DMS114 treated with DMSO at 0.1 percent for 48 hours (cell line): ENCODE data around the gene CAPG.
A peak's percentile ranks its signal among the peaks of the same experiment; 100 is the strongest.
"Not testable (repeated sequence)": the region's sequence is repeated elsewhere in the genome, so short reads cannot be mapped to it uniquely, and the experiment has no call there.

Experiments
- DNase-seq: peaks from one replicate; lab custom pipeline; 2025; ENCODE audit not compliant: unreplicated experiment; lab: John Stamatoyannopoulos, UW

CAPG gene

DNA sequence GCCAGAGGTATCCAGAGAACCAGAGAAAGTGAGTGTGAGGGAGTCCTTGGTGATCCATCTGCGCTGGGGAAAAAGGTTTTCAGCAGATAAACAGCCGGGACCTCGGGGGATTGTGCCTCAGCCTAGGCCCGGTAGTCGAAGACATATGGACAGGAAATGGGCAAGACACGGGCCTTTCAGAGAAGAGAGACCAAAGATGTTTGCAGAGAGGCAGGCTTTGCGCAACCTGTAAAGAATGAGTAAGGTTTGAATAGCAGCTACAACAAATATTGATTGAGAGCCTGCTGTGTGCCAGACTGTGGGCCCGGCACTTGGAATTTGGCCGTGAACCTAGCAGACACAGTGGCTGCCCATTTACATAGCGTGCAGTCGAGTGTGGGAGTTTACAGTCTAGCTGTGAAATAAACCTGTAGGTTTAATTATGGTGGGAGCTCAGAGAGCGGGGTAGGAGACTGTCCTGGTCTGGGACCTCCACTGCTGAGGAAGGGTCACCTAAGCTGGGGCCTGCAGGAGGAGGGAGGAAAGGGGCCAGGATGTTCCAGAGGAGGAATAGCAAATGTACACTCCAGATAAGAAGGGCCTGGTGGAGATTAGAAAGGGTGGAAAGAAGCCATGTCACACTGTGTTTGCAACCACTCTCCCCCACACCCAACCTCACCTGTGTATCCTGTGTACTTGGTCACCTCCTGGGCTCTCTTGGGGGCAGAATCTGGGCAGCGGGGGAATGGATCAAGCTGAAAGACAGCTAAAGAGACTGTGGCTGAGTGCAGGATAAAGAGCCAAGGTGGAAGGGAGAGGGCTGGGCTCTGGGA is 11.3 kb upstream of the CAPG start:
- no peak for DNase-seq

DNA sequence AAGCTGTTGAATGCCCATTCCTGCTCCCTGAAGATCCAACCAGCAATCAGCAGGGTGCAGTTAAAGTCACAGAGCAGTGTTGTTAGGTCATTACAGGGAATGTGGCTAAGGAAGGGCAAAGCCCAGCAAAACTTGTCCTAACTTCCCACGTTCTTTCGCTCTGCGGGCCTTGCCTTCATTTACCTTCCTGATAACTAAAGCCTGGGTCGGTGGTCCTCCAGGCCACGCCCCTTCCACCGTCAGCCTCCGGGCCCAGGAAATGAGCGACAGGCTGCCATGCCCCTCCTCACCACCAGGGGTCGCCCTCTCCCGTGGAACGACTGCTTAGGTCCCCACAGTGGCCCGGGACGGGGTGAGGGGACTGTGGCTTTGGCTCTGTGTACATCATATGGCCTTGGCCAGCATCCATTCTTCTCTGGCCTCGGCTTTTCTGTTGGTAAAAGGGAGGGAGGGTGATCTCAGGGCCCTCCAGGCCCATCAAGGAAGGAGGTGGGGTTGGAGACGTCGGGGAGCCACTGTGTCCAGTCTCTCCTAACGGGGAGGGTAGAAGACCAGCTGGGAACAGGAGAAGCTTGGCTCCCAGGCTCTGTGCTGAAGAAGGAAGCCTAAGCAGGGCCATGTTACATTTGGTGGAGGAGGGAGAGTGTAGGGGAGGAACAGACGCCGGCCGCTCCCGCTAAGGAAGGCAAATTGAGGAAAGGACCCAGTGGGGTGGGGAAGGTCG is 10.5 kb upstream of the CAPG start:
- DNase-seq = peak; percentile 75

DNA sequence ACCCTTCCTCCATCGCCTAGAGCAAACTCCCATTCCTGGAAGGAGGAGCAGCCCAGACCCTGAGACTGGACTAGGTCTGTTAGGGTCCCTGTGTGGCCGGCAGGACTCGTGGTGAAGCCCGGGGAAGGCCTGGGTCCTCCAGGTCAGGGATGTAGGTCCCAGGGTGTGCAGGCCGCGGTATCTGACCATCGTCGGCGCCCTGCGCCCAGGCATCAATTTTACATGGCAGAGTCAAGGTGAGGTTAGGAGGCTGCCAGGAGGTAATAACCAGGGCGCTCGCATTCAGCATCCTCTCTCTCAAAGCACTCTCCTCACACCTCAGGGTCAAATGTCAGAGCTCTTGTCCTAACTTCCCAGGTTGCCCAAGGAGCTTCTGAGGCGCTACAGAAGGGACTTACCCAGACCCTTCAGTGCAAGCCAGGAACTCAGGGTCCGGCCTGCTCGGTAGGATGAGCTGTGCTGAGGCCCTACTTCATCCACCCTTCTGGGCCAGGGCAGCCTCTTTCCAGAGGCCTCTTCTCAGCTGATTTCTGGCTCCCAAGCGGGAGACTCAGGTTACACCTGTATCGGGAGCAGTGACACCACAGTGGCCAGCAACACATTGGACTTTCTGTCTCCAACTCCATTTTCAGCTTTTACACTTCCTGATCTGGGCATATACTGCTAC is 9.0 kb upstream of the CAPG start:
- DNase-seq = no peak

DNA sequence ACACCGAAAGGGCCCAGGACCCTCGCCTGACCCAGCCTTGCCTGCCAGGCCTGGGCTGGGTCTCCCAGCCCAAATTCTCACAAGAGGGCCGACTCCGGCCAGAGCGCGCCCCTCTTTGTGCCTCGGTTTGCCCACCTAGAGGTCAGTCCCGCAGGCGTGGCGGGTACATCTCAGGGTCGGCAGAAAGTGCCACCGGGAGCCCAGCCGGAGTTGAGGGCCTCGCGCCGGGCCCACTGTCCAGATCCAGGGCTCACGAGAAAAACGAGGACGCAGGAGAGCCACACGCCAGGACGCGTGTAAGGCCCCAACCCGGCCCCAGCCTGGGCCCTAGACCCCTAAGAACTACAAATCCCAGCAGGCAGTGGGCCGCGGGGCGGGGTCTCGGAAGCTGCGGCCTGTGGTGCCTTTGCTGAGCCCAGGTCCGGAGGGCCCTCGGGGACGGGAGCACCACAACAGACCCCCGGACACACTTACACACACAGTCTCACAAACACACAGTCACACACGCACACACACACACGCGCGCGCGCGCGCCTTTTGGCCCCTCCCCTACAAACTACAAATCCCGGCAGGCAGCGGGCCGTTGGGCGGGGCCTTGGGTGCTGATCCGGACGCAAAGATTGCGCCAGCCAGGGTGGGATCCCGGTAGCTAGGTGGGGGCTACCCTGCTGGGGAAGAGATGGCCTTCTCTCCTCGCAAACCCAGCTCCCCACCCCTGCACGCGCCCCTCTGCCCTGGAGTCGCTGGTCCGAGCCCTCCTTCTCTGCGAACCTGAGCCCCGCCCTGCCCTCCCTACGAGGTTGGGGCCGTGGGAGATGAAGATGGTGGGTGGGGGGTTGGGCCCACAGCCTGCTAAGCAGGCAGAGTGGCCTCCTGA is 8.2 kb upstream of the CAPG start, which contains the start of gene SH2D6:
SH2D6 (plus strand) TSS at position 583 of the 877 bp plus-strand sequence. CDS start 10,752 bp downstream, outside the sequence.
- peak; percentile 97 for DNase-seq

DNA sequence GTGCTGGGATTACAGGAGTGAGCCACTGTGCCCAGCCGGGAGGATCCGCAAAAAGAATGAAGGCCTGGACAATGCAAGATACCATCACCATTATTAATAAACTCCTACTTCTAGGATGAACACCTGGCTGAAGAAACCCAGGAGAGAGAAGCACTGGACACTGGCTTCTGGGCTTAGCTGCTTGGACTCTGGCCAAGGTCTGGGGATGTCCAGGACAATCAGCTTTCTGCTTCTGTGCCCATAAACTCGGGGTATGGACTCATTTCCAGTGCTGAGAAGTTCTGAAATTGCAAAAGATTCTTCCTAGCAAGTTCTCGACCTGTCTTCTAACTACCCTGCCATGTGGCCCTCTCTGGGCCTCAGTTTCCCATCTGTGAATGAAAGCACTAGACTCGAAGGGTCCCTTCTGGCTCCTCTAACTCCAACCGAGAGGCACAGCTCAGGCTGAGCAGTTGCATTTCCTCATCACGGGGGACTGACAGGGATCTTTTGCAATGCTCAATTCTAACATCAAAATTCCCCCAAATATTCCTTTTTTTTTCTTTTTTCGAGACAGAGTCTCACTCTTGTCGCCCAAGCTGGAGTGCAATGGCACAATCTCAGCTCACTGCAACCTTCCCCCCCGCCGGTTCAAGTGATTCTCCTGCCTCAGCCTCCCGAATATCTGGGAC is 5.9 kb upstream of the CAPG start:
- no peak for DNase-seq

DNA sequence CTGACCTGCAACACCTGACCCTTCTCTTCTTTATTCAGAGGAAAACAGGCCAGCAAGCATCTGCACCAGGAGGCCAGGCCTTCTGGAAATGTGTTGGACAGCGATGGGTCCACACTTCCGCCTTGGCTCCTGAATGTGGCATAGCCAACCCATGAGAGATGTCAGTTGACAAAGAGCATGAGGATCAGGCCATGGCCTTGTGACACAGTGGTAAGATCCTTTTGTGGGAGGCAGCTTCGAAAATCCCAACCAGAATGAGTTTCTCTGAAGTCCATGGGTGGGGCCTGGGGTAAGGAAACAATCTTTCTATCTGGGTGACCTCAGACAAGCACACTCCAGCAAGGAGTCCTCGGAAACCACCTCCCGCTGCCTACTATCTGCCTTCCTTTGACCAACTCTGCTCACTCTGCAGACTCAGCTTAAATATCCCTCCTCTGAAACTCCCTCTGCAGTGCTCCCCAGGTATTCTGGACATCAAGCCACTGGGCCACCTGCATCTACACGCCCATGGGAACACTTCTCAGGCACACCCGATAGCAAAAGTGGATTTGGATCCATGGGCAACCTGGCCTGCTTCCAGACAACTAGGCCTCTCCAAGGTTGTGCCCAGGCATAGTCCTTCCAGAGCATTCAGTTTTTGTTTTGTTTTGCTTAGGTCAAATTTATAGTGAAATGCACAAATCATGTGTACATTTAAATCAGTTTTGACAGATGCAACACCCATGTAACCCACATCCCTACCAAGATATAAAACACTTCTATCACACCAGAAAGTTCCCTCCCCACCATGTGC is 4.8 kb upstream of the CAPG start:
- no peak for DNase-seq

DNA sequence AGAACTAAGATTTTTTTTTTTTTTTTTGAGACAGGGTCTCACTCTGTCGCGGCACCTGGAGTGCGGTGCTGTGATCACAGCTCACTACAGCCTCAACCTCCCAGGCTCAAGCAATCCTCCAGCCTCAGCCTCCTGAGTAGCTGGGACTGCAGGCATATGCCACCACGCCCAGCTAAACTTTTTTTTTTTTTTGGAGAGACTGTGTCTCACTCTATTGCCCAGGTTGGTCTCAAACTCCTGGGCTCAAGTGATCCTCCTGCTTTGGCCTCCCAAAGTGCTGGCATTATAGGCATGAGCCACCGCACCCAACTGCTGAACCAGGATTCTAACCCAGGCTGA is 4.2 kb upstream of the CAPG start:
- DNase-seq = not testable (repeated sequence)

DNA sequence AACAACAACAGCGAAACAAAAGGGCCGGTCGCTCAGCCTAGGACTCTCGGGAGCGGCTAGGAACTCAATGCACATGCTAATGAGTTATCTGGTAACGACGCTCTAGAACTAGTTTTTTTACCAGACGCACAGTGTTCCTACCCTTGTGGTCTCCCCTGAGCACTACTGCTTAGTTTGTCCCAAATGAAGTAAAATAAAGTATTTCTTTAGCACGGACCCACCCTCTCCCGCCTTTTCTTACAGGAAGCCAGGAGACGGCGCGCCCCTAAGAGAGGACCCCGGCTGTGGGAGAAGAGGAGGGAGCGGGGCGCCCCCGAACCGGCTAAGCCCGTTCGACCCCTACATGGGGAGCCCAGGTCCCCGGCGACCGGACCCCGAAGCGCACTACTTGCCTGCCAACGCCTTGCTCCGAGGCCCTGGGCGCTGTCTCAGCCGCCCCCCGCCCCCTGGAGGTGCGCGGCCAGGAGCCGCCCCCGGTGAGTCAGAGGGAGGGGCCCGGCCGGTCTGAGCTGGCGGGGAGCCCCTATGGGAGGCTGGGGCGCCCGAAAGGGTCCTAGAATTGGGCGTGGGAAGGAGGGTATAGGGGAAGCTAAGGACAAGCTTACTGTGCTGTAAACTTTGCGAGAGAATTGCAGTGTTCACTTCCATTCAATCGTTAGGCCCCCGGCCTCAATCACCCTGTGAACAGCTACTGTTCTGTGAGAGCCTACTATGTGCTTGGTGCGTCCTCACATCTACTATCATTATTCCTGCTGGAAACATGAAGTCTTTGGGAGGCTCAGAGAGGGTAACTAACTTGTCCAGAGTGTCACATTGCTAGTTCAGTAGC is 3.6 kb upstream of the CAPG start:
- DNase-seq = peak; percentile 29

DNA sequence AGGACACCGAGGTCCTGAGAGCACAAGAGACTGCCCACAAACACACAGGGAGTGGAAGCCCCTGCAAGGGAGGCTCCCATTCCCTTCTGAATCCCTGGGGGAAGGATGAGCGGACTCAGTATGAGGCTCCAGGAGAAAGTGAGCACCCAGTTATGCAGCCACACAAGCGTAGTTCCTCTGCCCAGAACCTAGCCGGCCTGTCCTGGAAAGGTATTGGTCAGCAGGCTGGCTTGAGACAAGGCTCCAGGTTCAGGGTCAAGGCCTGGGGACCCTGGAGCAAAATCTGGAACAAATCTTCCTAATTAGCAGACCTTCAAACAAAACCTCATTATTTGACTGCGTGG is 1.2 kb upstream of the CAPG start:
- no peak for DNase-seq

DNA sequence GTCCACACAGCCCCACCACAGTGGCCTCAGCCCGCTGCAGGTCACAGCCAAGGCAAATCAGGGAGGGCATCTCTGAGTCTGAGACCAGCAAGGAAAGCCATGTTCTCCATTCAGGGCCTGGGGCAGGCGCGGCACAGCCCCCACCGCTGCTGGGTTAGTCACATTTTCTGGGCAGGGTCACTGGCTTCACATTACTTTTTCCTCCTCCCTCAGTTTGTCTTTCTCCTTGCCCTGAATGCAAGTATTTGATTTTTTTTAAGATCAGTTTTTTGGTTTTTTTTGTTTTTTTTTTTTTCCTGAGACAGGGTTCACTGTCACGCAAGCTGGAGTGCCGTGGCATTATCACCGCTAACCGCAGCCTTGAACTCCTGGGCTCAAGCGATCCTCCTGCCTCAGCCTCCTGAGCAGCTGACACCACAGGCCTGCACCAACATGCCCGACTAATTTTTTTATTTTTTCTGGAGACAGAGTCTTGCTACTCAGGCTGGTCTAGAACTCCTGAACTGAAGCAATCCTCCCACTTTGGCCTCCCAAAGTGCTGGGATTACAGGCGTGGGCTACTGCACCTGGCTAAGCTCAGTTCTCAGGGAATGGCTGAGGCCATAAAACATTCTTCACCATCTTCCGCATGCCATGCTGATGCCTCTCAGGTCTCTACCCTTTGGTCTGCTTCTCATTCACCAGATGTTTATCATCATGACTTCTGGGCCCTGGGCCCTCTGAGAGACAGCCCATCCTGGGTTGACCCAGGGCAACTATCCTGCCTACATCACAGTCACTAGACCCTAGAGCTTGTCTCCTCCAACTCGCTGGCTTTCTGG is 628 bp upstream of the CAPG start:
- DNase-seq = no peak

DNA sequence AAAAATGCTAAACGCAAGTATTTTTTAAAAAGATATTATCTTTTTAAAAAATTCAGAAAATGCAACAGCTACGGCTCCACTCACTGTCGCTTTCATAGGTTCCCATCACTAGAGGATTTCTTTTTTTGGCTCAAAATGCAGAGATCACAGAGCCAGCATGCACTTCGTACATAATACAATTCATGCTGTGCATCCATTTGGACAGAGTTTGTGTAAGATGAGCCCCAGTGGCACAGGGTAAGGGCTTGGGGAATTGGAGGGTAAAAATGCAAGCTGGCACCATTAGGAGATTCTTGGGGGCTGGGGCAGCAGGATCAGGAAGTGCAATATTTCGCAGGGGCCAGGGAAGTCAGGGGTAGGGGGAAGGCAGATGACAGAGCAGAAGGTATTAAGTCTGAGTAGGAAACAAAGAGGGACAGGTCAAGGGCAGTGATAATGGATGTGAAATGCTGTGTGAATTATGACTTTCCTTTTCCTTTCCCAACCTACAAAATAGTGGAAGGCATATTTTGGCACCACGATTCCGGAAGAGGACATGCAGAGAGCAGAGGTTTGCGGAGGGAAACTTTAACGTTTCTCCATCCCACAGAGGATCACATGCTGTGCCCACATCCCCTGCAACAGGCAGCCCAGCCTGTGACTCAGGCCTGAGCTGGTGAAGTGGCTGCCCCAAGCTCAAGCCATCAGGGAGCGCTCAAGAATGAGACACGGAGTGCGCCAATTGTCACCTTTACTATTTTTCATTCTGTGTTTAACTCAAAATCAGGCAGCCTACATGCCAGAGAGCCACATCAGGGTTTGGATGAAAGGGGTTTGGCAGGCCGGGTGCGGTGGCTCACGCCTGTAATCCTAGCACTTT is 4.7 kb downstream of the CAPG start:
- peak; percentile 30 for DNase-seq

DNA sequence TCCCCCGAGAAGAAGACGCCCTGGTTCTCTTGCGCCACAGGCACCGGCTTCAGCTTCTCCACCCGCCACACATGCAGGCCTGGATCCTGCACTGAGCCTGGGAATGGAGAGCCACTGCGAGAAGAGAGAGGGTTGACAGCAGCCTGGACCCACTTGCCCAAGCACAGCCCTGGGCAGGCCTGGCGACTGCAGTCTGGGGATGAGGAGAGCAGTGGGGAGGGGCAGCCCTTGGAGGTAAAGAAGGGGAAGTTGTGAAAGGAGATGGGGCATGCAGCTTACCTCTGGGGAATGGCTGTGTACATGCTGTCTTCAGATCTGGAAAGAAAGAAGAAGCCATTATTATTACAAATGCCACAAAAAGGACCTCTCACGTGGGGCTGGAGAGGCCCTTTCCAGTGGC is 8.3 kb downstream of the CAPG start:
- DNase-seq = no peak

DNA sequence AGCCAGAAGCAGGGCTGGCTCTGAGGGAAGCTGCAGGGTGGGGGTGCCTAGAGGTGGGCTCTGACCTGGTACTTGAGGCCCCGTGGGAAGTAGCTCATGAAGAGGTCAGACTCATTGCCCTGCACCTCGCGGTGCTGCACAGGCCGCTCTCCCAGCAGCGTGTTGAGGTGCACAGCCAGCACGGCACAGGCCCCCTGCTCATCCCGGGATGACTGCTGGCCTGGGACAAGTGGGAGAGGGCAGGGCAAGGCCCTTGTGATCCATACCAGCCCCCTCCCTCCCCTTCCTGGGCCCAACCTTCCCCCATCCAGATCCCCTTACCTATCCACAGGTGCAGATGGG is 8.7 kb downstream of the CAPG start:
- no peak for DNase-seq

DNA sequence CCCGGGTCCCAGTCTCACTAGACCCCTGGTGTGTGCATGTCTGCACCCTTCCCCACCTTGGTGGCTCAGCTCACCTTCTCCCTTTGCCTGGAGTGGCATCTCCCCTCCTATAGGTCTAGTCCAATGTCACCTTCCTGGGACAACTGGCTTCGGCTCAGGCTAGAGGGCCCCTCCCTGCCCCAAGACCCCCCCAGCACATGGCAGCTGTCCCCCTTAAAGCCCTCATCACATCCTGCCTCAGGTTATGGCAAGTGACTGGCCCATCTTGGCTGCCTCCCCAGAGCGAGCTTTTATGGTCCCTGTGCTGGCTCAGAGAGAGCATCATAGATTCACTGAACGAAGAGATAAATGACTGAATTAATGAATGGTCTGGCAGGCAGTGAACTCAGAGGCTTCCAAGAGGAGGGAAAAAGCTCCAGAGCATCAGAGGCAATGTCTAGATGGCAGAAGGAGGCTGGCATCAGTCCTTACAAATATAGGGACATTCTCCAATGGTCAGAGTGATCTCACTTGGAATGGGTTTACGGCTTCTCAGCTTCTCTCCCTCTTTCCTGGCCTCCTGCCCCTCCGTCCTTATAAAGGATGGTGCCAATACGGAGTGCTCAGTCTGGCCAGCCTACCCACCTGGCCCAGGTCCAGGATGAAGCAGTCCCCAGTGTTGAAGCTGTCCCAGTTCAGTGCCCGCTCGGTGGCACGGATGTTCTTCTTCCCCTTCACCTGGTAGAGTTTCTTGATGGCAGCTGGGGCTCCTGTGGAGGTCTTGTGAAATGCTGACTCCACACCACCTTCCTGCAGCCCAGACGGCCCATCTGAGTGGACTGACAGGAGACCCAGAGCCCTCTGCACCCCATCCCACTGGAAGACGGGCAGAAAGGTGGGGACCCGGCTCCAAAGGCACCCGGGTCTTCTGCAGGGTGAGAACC is 9.4 kb downstream of the CAPG start:
- DNase-seq = no peak

DNA sequence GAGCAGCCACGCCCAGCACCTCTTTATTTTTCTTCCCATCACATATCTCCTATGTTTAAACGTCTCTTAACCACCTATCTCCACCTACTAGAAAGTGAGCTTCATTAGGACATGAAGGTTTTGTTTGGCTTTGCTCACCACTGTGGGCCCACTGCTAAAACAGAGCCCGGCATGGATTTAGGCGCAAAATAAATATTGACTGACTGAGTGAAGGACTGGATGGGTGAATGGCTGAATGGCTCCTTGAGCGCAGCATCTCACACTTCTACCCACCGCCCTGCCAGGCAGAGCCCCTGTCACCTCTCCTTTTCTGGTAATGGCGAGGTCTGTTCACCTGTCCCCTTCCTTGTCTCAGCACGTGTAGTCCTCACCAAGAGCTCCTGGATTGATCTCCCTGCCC is 10.1 kb downstream of the CAPG start:
- DNase-seq = no peak

DNA sequence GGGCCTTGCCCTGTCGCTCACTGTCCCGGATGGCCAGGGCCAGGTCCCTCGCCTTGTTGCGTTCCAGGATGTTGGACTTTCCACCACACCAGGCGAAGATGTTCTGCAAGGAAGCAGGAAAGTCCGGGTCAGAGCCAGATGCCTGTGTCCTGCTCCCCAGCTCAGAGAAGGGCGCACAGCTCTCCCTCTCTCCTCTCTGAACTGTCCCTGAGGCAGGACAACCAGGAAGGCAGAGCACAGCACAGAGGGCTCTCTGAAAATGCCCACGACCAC is 11.0 kb downstream of the CAPG start:
- no peak for DNase-seq
